Panc1 (cell line): ENCODE measurements around the gene PCSK5. TPM values are rescaled to one million over a fixed set of nuclear protein-coding genes. Genes with fewer than 3 reads are reported as not detected.

ENCODE experiments used
- ATAC-seq: fragments of 200-7000 bp; cut with Tn5 transposase; 2 replicates; pipeline ENCODE4 v1.9.1; 2020; ENCODE audit warnings: mild to moderate bottlenecking, moderate library complexity
- BruUV-seq: library from RNA; stranded (reverse); fragments of 400-500 nt; replicated peaks from 2 replicates; lab custom pipeline; 2021; lab: Mats Ljungman, UMichigan
- CTCF ChIA-PET: fragments of 300-600 bp; sonication (Branson Sonifier 250); formaldehyde crosslinking; loops from one replicate; lab custom pipeline; 2022; ENCODE audit warnings: antibody characterized with exemption; lab: Charles Lee
- POLR2A ChIA-PET: fragments of 300-600 bp; sonication (Branson Sonifier 250); formaldehyde crosslinking; loops from one replicate; lab custom pipeline; 2022; ENCODE audit warnings: antibody characterized with exemption; lab: Charles Lee
- DNase-seq: peaks from one replicate; pipeline ENCODE4 v3.0.0-alpha.2; 2010; ENCODE audit warnings: low read depth, low spot score
- H3K27ac ChIP-seq: 2 replicates; pipeline ENCODE4 v1.5.1; 2011; ENCODE audit warnings: mild to moderate bottlenecking, low read length, inconsistent platforms
- H3K27me3 ChIP-seq: fragments of 200-500 bp; sonication (Bioruptor generic); 2 replicates; pipeline ENCODE4 v1.6.0; 2014; ENCODE audit warnings: low read length, inconsistent platforms; ENCODE audit not compliant: control insufficient read depth, insufficient read depth
- H3K36me3 ChIP-seq: fragments of 200-500 bp; sonication (Bioruptor generic); 2 replicates; pipeline ENCODE4 v1.5.1; 2014; ENCODE audit warnings: inconsistent platforms, mild to moderate bottlenecking, low read length, moderate library complexity; ENCODE audit not compliant: control insufficient read depth, insufficient read depth
- H3K4me1 ChIP-seq: 2 replicates; pipeline ENCODE4 v1.5.1; 2011; ENCODE audit warnings: inconsistent platforms, mild to moderate bottlenecking, low read length, moderate library complexity; ENCODE audit not compliant: control insufficient read depth, insufficient read depth
- H3K4me3 ChIP-seq, 2 experiments: 2 replicates each; pipeline ENCODE4 v1.5.1; 2011 to 2012; ENCODE audit warnings: low read depth in 2 of 2, low read length in 2 of 2, mild to moderate bottlenecking in 2 of 2, inconsistent platforms in 1 of 2, moderate library complexity in 1 of 2
- H3K9me3 ChIP-seq: fragments of 200-500 bp; sonication (Bioruptor generic); 2 replicates; pipeline ENCODE4 v1.5.1; 2014; ENCODE audit warnings: low read depth, mild to moderate bottlenecking, inconsistent platforms, low read length, moderate library complexity; ENCODE audit not compliant: control insufficient read depth, insufficient read depth
- CTCF ChIP-seq: fragments of 450-650 bp; IDR thresholded peaks from 2 replicates; pipeline ENCODE4 v1.5.1; 2017; ENCODE audit warnings: mild to moderate bottlenecking
- POLR2AphosphoS5 ChIP-seq: IDR thresholded peaks from 2 replicates; pipeline ENCODE4 v1.6.1; 2012; ENCODE audit warnings: mild to moderate bottlenecking, low read depth, low read length, moderate library complexity
- REST ChIP-seq, 2 experiments: IDR thresholded peaks; 2 replicates each; pipeline ENCODE4 v1.6.1; 2011 to 2012; ENCODE audit warnings: low read depth in 2 of 2, control low read depth in 1 of 2, low read length in 1 of 2, mild to moderate bottlenecking in 1 of 2, moderate library complexity in 1 of 2; ENCODE audit not compliant: insufficient read depth in 1 of 2
- SIN3A ChIP-seq: IDR thresholded peaks from 2 replicates; pipeline ENCODE4 v1.6.1; 2012; ENCODE audit warnings: low read depth, mild to moderate bottlenecking, low read length, moderate library complexity, borderline replicate concordance; ENCODE audit not compliant: insufficient read depth
- TCF7L2 ChIP-seq: IDR thresholded peaks from 2 replicates; pipeline ENCODE4 v1.6.1; 2011; ENCODE audit warnings: mild to moderate bottlenecking, low read depth, low read length, inconsistent platforms
- in situ Hi-C: cut with HindIII; loops from 2 replicates; pipeline ENCODE4 v1.10.0; 2016; ENCODE audit warnings: low sequenced_read_pairs, low pct_unique_long_range_greater_than_20kb
- intact Hi-C: fragments of 100-400 bp; cut with micrococcal nuclease; formaldehyde crosslinking; loops from one replicate; pipeline ENCODE4 v1.10.0; 2022; ENCODE audit not compliant: unreplicated experiment
- total RNA-seq: library from RNA; stranded (reverse); gene quantifications from one replicate; pipeline ENCODE4 v1.2.1, GENCODE V29; 2021; ENCODE audit not compliant: unreplicated experiment

Gene PCSK5
- total RNA-seq, 1 experiment from 2014 or later, result 0.21 TPM

- ATAC-seq, result no peak
- TF ChIP-seq SIN3A (no peak), REST (IDR thresholded peaks at IDR 0.05; ENCODE audit: insufficient read depth in 1 of 2, low read depth in 2 of 2, low read length in 1 of 2) (no peak), CTCF (no peak), POLR2AphosphoS5 (no peak), TCF7L2 (no peak)
- Histone ChIP-seq H3K27me3 (no peaks in the 10 kb centered on the region), H3K4me1 (no peaks in the 10 kb centered on the region), H3K27ac (no peak overlapping the region), H3K4me3 (no peak overlapping the region), H3K36me3 (no peaks in the 10 kb centered on the region), H3K9me3 (no peaks in the 10 kb centered on the region)
- intact Hi-C loops, result no loop called here
- in situ Hi-C loops, result no loop called here
- no peak for DNase-seq
- ChIA-PET POLR2A (no interaction called here), CTCF (no interaction called here)
- no TSS peak for BruUV-seq
Observed at GRCh38 chr9:75845806-75846205, 44.7 kb upstream of the PCSK5 start.

GRCh38 chr9:75847085-75847484, 43.4 kb upstream of the PCSK5 start:
- H3K27ac ChIP-seq, result no peak overlapping the region
- H3K4me1 ChIP-seq, result no peaks in the 10 kb centered on the region
- H3K36me3 ChIP-seq, result no peaks in the 10 kb centered on the region
- POLR2A ChIA-PET, result no interaction called here
- no peaks in the 10 kb centered on the region for H3K27me3 ChIP-seq
- ATAC-seq, result no peak
- DNase-seq, result no peak
- H3K4me3 ChIP-seq, result no peak overlapping the region
- BruUV-seq, result no TSS peak
- intact Hi-C loops, result no loop called here
- TF ChIP-seq POLR2AphosphoS5 (no peak), REST (IDR thresholded peaks at IDR 0.05; ENCODE audit: insufficient read depth in 1 of 2, low read depth in 2 of 2, low read length in 1 of 2) (no peak), CTCF (no peak), SIN3A (no peak), TCF7L2 (no peak)
- CTCF ChIA-PET, result no interaction called here
- no peaks in the 10 kb centered on the region for H3K9me3 ChIP-seq
- in situ Hi-C loops, result no loop called here
